DMS79 (cell line): Measurements from ENCODE around the gene FURIN.
"Not testable (repeated sequence)": the region's sequence is repeated elsewhere in the genome, so short reads cannot be mapped to it uniquely, and the experiment has no call there.

Source experiments
- DNase-seq: peaks from one replicate; lab custom pipeline; 2025; lab: John Stamatoyannopoulos, UW

FURIN gene

DNA sequence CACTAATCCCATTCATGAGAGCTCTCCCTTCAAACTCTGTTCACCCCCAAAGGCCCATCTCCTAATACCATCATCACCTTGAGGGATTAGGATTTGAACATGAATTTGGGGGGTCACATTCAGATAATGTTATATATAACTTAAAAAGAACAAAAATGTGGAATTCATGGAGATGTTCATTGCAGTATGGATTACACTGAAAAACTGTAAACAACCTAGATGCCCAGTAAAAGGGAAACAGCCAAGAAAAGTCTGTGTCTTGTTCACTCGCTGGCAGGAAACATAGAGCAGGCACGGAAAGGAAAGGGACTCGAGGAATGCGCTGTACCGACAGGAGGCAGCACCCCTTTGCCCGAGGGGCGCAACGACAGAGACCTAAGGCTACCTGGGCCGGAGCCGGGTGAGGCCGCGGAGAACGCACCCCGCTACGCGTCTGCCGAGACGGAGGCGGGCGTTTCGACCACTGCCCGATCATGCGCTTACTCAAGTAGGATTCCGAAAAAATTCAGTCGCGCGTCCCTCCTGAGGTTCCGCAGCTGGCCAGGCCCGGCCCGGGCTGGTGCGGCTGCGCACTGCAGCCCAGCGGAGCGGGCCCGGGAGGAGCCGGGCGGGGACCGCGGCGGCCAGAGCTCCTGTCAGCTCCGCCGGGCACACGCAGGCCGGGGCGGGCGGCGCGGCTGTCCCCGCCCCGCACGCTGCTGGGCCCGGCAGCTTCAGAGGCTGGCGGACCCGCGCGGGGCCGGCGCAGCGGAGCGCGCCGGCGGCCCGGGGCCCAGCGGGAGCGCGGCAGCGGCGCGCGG, 33.9 kb downstream of the FURIN start:
- peak; percentile 29 for DNase-seq

DNA sequence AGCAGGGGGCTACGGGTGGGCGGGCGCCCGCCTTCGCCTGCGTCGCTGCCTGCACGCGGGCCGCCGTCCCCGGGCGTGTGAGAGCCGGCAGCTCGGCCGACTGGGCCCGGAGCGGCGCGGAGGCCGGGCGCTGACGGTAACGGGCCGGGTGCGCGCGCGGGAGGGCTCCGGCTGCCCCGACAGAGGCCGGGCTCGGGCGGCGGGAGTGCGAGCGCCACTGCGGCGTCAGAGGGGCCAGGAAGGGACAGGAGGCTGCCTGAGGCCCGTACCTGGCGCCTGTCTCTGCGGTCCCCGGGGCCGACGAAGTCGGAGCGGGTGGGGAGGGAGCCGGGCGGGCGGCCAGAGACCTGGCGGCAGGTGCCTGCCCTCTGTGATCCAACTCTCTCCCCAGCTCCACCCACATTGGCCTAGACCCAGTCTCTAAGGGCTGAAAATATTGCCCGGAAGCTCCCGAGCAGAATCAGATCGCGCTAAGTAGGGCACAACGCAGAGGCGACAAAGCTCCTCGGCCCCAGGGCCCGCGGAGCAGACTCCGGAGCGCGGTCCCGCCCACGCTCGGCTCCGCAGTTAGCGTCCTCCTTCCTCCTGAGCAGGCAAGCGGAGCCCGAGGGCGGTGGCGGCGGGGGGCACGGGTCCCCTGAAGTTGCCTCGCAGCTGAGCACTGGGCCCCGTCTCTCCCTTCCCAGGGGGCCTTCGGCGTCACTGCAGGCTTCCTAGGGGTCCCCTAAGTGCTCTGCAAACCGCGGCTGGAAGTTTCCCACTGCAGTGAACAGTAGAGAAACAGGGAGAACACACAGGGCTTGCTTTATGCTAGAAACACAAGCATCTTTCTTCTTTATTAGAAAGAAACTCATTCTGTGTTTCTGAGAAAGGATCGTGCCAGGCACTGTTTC, 34.7 kb downstream of the FURIN start, which contains the start of gene MAN2A2:
Gene MAN2A2 (plus strand): TSS at position 463 of the 893 bp plus-strand sequence. CDS start 906 bp downstream, outside the sequence.
- DNase-seq, result no peak

GRCh38 chr15:90903733-90904536, 35.5 kb downstream of the FURIN start:
- DNase-seq, result no peak

- no peak for DNase-seq
Measured at GRCh38 chr15:90904746-90905145, 36.4 kb downstream of the FURIN start.

DNA sequence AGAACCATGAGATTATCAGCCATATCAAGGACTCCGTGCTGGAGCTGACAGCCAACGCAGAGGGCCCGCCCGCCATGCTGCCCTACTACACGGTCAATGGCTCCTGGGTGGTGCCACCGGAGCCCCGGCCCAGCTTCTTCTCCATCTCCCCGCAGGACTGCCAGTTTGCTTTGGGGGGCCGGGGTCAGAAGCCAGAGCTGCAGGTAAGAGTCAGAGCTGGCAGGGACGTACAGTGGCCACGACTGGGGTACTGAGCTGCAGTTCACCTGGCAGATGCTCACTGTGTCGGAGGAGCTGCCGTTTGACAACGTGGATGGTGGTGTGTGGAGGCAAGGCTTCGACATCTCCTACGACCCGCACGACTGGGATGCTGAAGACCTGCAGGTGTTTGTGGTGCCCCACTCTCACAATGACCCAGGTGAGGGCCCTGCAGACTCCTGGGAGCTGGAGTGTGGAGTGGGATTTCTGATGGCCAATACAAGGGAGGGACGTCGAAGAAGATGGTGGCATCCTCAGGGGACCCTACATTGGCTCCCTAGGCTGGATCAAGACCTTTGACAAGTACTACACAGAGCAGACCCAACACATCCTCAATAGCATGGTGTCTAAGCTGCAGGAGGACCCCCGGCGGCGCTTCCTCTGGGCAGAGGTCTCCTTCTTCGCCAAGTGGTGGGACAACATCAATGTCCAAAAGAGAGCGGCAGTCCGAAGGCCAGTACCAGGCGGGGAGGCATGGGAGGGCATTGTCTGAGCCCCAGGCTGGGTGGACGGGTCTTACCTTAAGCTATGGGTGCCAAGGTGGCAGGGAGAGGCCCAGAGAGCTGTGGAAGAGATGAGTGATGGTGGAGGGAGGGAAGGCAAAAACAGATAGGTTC, 37.2 kb downstream of the FURIN start:
- DNase-seq, result no peak

DNA sequence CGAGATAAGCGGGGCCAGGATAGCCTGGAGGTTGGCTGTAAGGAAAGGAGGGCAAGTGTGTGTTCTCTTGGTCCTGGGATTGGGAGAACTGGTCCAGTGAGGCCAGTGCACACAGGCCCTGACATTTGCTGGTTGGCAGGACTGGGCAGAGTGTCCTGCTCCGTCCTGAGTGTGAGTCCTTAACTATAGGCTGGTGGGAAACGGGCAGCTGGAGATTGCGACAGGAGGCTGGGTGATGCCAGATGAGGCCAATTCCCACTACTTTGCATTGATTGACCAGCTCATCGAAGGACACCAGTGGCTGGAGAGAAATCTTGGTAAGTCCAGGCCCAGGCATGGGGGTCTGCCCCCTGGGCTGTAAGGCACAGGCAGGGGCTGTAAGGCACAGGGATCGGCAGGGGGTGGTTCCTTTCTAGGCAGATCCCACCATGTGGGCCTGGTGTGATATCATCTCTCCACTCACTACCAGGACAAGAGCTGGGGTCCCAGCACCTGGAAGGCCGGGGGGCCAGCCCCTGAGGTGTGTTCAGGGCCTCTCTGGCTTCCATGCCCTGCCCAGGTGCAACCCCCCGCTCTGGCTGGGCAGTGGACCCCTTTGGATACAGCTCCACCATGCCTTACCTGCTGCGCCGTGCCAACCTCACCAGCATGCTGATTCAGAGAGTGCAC, 37.9 kb downstream of the FURIN start:
- DNase-seq, result no peak

DNA sequence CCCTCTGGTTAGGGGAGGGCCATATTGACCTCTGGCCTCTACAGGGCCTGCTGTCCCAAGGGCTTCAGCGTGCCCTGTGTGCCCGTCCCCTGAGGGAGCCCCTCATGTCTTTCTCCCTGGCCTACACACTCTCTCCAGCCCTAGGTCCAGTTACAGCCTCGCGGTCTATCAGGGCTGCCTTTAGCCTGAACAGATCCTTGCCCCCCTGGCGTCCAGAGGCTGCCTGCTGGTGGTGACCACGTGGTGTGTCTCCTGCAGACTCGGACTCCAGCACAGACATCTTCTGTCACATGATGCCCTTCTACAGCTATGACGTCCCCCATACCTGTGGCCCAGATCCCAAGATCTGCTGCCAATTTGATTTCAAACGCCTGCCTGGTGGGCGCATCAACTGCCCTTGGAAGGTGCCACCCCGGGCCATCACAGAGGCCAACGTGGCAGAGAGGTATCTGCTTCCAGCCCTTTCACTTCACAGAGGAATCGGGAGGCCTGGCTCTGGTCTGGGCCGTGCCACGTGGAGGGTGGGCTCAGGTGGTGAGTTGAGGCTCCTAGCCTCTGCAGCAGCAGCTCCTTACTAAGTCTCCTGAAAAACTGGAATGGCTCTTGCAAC, 38.8 kb downstream of the FURIN start:
- DNase-seq, result no peak

GRCh38 chr15:90907838-90908507, 39.6 kb downstream of the FURIN start:
- no peak for DNase-seq

DNA sequence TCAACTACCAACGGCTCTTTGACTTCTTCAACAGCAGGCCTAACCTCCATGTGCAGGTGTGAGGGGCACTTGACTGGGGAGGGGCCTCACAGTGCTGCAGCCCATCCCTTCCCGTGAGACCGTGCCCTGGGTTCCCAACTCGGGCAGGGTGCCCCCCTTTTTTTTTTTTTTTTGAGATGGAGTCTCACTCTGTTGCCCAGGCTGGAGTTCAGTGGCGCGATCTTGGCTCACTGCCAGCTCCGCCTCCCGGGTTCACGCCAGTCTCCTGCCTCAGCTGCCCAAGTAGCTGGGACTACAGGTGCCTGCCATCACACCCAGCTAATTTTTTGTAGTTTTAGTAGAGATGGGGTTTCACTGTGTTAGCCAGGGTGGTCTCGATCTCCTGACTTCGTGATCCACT, 41.1 kb downstream of the FURIN start:
- not testable (repeated sequence) for DNase-seq

DNA sequence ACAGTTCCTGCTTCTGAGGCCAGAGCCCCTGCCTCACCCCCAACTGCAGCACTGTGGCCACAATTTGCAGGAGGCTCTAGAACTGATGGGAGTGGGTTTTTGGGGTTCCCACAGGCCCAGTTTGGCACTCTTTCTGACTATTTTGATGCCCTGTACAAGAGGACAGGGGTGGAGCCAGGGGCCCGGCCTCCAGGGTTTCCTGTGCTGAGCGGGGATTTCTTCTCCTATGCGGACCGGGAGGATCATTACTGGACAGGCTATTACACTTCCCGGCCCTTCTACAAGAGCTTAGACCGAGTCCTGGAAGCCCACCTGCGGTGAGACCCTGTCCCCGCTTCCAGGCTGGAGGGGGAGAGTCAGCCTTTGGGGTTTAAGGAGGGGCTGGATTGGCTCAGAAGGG, 41.6 kb downstream of the FURIN start:
- no peak for DNase-seq

- no peak for DNase-seq
Measured at GRCh38 chr15:90910441-90911301, 42.3 kb downstream of the FURIN start.

DNA sequence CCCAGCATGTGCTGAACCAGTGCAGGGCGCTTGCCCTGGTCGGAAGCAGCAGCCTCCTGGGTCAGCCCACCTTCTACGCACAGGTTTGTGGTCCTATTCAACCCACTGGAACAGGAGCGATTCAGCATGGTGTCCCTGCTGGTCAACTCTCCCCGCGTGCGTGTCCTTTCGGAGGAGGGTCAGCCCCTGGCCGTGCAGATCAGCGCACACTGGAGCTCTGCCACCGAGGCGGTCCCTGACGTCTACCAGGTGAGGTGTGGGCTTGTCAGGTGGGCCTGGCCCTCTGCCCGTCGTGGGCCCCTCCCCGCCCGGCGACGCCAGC, 42.9 kb downstream of the FURIN start:
- no peak for DNase-seq

GRCh38 chr15:90911906-90912769, 43.8 kb downstream of the FURIN start:
- no peak for DNase-seq

DNA sequence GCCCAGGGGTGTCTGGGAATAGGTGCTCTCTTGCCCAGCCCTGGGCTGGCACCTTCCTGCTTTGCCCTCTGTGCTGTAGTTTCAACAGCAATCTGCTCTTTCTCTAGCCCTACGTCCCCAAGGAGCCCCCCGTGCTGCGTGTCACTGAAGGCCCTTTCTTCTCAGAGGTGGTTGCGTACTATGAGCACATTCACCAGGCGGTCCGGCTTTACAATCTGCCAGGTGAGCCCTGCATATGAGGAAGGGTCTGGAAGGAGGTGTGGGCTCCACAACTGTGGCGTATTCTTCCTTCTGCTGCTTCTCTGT, 44.3 kb downstream of the FURIN start:
- no peak for DNase-seq

- no peak for DNase-seq
Measured at GRCh38 chr15:90913398-90913944, 45.1 kb downstream of the FURIN start.

DNA sequence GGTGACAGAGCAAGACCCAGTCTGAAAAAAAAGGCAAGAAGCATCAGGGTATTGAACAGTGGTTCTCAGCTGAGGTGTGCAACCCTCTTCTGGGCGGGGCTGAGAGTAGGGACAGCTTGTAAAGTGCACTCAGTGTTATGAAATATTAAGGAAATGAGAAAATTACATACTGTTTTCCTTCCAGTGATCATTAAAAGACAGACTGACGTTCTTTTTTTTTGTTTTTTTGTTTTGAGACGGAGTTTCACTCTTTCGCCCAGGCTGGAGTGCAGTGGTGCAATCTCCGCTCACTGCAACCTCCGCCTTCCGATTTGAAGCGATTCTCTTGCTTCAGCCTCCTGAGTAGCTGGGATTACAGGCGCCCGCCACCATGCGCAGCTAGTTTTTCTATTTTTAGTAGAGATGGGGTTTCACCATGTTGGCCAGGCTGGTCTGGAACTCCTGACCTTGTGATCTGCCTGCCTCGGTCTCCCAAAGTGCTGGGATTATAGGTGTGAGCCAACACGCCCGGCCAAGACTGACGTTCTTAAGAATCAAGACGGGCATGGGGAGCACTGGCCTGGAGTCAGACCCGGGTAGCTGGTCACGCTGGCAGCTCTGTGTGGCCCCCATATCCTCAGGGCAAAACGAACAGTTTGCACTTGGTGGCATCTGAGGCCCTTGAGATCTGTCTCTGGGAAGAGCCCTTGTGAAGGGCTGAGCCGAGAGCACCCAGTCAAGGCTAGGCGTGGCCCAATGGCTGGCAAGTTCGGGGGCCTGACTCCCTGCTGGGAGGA, 46.1 kb downstream of the FURIN start:
- DNase-seq, result no peak
